ENCODE data around the gene TWSG1. TPM values are rescaled to one million over a fixed set of nuclear protein-coding genes. Genes with fewer than 3 reads are reported as not detected.
"Not testable (repeated sequence)": the region's sequence is repeated elsewhere in the genome, so short reads cannot be mapped to it uniquely, and the experiment has no call there.

TWSG1 gene
- total RNA-seq, 5 donors from 2014 or later (not counting 1 experiment from before 2014, with no cell fraction given) = 1.8 to 6.2 (median 4.4) TPM

DNA sequence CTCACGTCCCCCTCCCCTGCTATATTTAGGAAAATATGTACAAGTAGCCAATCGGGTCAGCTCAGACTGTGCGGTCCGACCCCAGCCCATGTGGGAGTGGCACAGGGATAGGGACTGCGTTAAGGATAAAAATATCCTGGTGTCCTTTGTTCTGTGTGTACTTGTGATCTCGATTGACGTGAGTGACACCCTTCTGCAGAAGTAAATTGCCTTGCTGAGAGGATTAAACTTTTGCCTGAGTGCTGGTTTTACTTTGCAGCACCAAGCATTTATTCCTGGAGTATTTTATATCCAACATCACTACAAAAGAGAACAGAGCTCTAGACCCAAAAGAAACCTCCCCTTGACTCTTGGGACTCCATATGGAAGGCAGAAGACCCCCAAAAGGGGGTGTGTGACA lies 112.8 kb downstream of the TWSG1 start:
- no peaks in the 10 kb centered on the region for H3K4me1 ChIP-seq (ENCODE audit: control insufficient read depth in 1 of 2, extremely low read depth in 1 of 2, insufficient read depth in 2 of 2, low read length in 2 of 2)
- Mint-ChIP-seq H3K27me3 (peaks cover 6 to 13% of the 10 kb centered on the region in 2 donors), H3K27ac (no peak overlapping the region), H3K36me3 (no peaks in the 10 kb centered on the region), H3K9me3 (peaks cover 4 to 15% (median 6%) of the 10 kb centered on the region in 3 donors), H3K4me3 (no peak overlapping the region), H3K4me1 (no peaks in the 10 kb centered on the region)
- POLR2A ChIA-PET = no interaction called here
- no peaks in the 10 kb centered on the region for H3K36me3 ChIP-seq (ENCODE audit: control insufficient read depth in 2 of 2, extremely low read depth in 1 of 2, insufficient read depth in 1 of 2, low read length in 1 of 2)
- no peak overlapping the region for H3K27ac ChIP-seq (ENCODE audit: low read length)
- H3K9me3 ChIP-seq = no peaks in the 10 kb centered on the region
- WGBS (ENCODE audit: insufficient coverage) = 93% methylated on average over 6 of the region's 7 CpGs
- peaks cover 0 to 10% of the 10 kb centered on the region in 2 experiments for H3K27me3 ChIP-seq (replicated peaks in 1 of 2; ENCODE audit: control insufficient read depth in 2 of 2, extremely low read depth in 1 of 2, insufficient read depth in 2 of 2, low read length in 1 of 2)
- ATAC-seq (replicated peaks in 1 of 4) (no peak), DNase-seq (no peak)
- no peak overlapping the region for H3K4me3 ChIP-seq (ENCODE audit: control insufficient read depth in 1 of 2, extremely low read depth in 1 of 2, low read length in 1 of 2)
- CTCF ChIA-PET = no interaction called here

DNA sequence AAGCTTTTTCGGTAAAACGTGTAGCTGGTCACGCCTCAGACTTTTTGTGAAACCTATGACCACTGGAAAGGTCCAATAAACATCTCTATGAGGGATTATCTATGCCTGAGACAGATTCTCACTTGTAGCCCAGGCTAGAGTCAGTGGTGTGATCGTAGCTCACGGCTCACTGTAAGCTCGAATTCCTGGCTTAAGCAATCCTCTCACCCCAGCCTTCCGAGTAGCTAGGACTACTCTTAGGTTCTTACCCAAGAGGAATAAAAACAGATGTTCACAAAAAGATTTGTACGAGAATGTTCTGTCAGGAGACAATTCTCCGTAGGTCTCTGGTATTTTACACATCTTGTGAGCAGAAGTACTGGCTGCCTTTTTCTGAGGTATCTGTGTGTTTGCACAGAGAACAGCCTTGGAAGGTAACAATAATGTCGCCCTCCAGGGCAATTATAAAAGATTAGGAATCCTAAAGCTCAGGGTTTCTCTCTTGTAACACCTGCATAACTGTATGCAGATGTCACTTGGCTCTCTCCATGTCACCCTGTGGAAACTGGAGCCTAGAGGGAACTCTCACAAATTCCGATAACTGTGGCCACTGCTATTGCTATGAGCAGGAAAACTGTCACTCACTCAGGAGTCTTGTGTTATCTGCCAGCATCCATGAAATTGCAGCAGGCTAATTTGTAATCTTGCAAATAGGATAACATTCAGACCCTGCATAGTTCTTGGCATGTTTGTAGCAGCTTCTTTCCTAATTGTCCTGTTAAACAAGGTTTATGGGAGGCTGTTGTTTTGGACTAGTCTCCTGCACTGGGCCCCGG lies 115.2 kb downstream of the TWSG1 start:
- H3K4me1 Mint-ChIP-seq = peaks cover 6% of the 10 kb centered on the region in 3 donors
- Histone ChIP-seq H3K27ac (ENCODE audit: low read length) (no peak overlapping the region), H3K27me3 (replicated peaks in 1 of 2; ENCODE audit: control insufficient read depth in 2 of 2, extremely low read depth in 1 of 2, insufficient read depth in 2 of 2, low read length in 1 of 2) (peaks cover 0 to 9% of the 10 kb centered on the region in 2 experiments), H3K4me3 (ENCODE audit: control insufficient read depth in 1 of 2, extremely low read depth in 1 of 2, low read length in 1 of 2) (no peak overlapping the region), H3K9me3 (no peaks in the 10 kb centered on the region), H3K36me3 (ENCODE audit: control insufficient read depth in 2 of 2, extremely low read depth in 1 of 2, insufficient read depth in 1 of 2, low read length in 1 of 2) (no peaks in the 10 kb centered on the region), H3K4me1 (ENCODE audit: control insufficient read depth in 1 of 2, extremely low read depth in 1 of 2, insufficient read depth in 2 of 2, low read length in 2 of 2) (peaks cover 0 to 5% of the 10 kb centered on the region in 2 experiments)
- peaks cover 3% of the 10 kb centered on the region for H3K36me3 Mint-ChIP-seq
- no peak overlapping the region for H3K4me3 Mint-ChIP-seq
- WGBS (ENCODE audit: insufficient coverage) = 76% methylated on average over 5 of the region's 12 CpGs
- H3K27me3 Mint-ChIP-seq = peaks cover 4 to 13% of the 10 kb centered on the region in 2 donors
- ChIA-PET POLR2A (no interaction called here), CTCF (no interaction called here)
- H3K9me3 Mint-ChIP-seq = peaks cover 4 to 15% (median 6%) of the 10 kb centered on the region in 3 donors
- H3K27ac Mint-ChIP-seq = no peak overlapping the region
- DNase-seq (no peak), ATAC-seq (replicated peaks in 1 of 4) (no peak)

DNA sequence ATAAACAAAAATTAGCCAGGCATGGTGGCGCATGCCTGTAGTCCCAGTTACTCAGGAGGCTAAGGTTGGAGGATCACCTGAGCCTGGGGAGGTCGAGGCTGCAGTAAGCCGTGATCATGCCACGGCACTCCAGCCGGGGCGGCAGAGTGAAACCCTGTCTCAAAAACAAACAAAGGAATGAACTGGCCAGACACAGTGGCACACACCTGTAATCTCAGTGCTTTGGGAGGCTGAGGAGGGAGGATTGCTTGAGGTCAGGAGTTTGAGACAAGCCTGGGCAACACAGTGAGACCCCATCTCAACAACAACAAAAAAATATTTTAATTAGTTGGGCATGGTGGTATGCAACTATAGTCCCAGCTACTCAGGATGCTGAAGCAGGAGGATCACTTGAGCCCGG lies 116.3 kb downstream of the TWSG1 start:
- DNase-seq; H3K27me3 ChIP-seq (replicated peaks in 1 of 2; ENCODE audit: control insufficient read depth in 2 of 2, extremely low read depth in 1 of 2, insufficient read depth in 2 of 2, low read length in 1 of 2); H3K4me3 ChIP-seq (ENCODE audit: control insufficient read depth in 1 of 2, extremely low read depth in 1 of 2, low read length in 1 of 2); H3K36me3 Mint-ChIP-seq; H3K27ac Mint-ChIP-seq; H3K4me1 Mint-ChIP-seq; ATAC-seq (replicated peaks in 1 of 4); POLR2A ChIA-PET; H3K27me3 Mint-ChIP-seq; H3K9me3 ChIP-seq; H3K27ac ChIP-seq (ENCODE audit: low read length); H3K36me3 ChIP-seq (ENCODE audit: control insufficient read depth in 2 of 2, extremely low read depth in 1 of 2, insufficient read depth in 1 of 2, low read length in 1 of 2); H3K4me3 Mint-ChIP-seq; H3K4me1 ChIP-seq (ENCODE audit: control insufficient read depth in 1 of 2, extremely low read depth in 1 of 2, insufficient read depth in 2 of 2, low read length in 2 of 2); CTCF ChIA-PET: not testable (repeated sequence)
- peaks cover 8 to 20% (median 9%) of the 10 kb centered on the region in 3 donors for H3K9me3 Mint-ChIP-seq
- 90% methylated on average over 4 of the region's 7 CpGs for WGBS (ENCODE audit: insufficient coverage)

Other genes starting within 250 kb of the TWSG1 start
- gene NDUFV2, start 232.1 kb upstream of the TWSG1 start, total RNA-seq = 100 to 1,000 TPM; 148 to 201 (median 156) TPM
- 100 to 1,000 TPM; 183 to 211 (median 199) TPM for gene ANKRD12, start 198.0 kb upstream of the TWSG1 start, total RNA-seq
- 10 to 100 TPM; 21.6 to 42.7 (median 41.5) TPM for gene RALBP1, start 140.7 kb downstream of the TWSG1 start, total RNA-seq